ENCODE measurements around the gene TMBIM4.
"Not testable (repeated sequence)": the region's sequence is repeated elsewhere in the genome, so short reads cannot be mapped to it uniquely, and the experiment has no call there.

TMBIM4 gene, protein sequence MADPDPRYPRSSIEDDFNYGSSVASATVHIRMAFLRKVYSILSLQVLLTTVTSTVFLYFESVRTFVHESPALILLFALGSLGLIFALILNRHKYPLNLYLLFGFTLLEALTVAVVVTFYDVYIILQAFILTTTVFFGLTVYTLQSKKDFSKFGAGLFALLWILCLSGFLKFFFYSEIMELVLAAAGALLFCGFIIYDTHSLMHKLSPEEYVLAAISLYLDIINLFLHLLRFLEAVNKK

GRCh38 chr12:66169221-66170170 is at the start of gene TMBIM4:
TMBIM4 (minus strand) TSS chr12:66169996; CDS start chr12:66169951, 45 bp downstream.
- DNase-seq: peak; percentile 91

DNA sequence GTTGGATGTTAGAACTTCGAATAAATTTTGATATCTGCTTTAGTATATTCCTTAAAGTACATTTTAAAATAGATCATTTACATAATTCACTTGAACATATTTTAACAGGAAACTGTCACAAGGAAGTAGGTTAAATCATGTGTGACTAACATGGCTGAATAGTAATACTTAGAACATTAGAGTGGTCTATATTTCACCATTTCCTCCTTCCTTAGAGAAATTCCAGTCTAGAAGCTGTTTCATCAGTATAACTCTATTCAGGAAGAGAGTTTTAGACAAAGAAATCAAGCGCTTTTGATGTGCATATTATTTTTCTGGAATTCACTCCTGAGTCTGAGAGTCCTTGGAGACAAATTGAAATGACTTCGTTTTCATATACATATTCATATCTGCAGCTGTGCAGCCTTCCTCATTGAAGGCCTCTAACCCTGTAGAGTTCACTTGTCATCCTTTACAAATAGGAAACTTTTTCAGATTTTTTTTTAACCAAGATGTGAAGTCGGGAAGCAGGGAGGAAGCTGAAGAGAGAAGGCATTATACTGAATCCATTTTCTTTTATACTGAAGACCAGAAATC is 47.6 kb upstream of the TMBIM4 start:
- no peak for DNase-seq

DNA sequence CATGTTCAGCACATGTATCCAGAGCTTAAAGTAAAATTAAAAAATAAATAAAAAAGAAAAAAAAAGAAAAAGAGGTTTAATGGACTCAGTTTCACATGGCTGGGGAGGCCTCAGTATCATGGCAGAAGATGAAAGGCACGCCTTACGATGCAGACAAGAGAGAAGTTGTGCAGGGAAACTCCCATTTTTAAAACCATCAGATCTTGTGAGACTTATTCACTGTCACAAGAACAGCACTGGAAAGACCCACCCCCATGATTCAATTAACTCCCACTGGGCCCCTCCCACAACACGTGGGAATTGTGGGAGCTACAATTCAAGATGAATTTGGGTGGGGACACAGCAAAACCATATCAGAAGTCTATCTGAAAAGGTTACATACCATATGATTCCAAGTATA is 43.2 kb upstream of the TMBIM4 start:
- DNase-seq: not testable (repeated sequence)

DNA sequence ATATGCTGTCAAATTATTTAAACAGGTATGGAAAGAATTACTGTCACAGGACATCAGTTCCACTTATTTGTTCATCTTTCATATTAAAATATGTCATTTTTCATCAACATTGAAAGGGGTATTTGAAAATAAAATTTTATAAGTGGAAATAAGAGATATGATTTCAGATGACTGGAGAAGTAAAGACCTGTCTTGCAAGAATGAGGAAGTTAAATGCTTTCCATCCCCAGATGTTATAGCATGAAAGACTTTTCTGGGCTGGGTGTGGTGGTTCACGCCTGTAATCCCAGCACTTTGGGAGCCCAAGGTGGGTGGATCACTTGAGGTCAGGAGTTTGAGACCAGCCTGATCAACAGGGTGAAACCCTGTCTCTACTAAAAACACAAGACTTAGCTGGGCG is 41.8 kb upstream of the TMBIM4 start:
- not testable (repeated sequence) for DNase-seq

DNA sequence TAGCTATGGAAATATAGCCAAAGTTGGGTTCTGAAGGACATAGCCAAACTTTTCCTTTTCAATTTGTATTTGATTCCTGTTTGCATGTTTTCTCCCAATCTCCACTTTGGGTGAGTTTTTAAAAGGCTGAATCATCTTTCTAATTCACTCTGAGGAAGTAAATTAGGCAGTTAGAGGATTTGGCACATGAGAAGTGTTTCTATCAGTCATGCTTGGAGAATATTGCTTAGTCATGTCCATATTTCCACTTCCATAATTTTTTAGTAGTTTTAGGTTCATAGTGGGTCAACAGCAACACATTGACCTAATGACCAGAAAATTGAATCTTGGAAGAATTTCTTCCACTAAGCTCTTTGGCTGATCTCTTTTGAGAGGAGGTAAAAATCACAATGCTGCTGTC is 41.0 kb upstream of the TMBIM4 start:
- no peak for DNase-seq

DNA sequence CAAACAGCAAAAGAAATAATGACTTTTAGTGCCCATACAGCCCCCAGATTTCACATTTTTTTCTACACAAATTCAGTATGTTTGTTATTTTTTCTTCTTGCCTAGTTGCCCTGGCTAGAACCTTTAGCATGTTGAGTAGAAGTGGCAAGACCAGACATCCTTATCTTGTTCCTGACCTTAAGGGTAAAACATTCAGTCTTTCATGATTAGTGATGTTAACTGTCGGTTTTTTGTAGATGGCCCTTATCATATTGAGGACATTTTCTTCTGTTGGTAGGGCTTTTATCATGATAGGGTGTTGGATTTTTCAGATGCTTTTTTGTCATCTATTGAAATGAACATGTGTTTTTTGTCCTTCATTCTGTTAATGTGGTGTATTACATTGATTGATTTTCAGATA is 36.3 kb upstream of the TMBIM4 start:
- no peak for DNase-seq

GRCh38 chr12:66203820-66204219 is 34.0 kb upstream of the TMBIM4 start:
- no peak for DNase-seq

DNA sequence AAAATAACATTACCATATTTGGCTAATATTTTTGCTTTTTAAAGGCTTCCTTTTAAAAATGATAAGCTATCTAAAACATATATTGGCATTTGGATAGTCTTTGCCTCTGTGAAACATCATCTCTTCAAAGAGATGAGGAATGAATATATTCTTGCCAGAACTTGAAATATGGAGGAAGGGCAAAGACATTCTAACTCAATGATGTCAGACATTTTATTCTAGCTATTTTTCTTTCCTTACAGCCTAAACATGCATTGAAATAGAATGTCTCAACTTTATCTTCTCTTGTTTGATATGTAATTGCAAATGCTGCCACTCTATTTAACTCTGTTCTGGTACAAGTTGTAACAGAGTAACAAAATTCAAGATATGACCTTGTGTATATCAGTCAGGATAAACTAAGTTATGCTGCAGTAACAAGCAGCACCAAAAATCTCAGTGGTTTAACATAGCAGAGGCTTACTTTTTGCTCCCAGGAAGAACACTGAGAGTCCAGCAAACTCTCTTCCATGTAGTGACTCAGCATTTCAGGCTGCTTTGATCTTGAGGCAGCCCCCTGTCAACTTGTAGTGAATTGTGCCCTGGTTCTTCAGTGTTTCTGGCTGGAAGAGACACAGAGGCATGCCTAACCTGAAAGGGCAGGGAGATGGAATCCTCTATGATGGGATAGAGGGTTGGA is 30.2 kb upstream of the TMBIM4 start:
- no peak for DNase-seq

- no peak for DNase-seq
Measured at GRCh38 chr12:66199141-66199540, 29.3 kb upstream of the TMBIM4 start.

DNA sequence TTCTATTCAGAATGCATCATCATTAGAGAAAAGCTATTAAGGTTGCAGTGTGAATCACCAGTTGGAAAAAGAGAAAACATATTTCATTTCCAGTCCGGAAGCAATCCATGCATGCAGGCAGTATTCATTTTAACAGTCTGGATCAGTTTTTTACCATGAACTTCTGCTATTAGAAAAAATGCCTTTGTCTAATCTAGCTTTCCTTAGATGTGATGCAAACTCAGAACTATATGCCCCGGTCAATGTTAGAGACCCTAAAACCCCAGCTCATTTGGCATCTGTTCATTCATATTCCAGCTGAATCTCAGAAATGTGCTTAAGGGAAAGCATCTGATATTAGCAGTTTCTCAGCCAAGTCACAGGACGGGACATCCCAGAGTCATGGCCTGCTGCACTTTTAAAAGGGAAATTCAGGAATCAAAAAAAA is 27.7 kb upstream of the TMBIM4 start:
- DNase-seq: no peak

GRCh38 chr12:66196806-66197205 is 27.0 kb upstream of the TMBIM4 start:
- DNase-seq: no peak

DNA sequence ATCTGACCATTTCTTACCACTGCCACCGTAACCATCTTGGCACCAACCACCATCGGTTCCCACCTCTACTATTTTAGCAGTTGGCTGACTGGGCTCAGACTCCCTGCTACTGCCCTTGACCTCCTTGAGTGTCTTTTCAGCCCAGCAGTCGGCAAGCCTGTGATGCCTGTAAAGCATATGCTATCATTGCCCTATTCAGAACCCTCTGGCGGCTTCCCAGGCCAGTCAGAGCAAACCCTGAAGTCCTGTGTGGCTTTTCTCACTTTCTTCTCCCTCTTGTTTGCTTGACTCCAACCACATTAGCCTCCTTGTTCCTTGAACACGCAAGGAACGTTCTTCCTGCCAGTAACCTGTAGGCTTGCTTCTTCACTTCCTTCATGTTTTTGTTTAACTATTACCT is 25.4 kb upstream of the TMBIM4 start:
- no peak for DNase-seq

- no peak for DNase-seq
Measured at GRCh38 chr12:66194122-66194521, 24.3 kb upstream of the TMBIM4 start.

DNA sequence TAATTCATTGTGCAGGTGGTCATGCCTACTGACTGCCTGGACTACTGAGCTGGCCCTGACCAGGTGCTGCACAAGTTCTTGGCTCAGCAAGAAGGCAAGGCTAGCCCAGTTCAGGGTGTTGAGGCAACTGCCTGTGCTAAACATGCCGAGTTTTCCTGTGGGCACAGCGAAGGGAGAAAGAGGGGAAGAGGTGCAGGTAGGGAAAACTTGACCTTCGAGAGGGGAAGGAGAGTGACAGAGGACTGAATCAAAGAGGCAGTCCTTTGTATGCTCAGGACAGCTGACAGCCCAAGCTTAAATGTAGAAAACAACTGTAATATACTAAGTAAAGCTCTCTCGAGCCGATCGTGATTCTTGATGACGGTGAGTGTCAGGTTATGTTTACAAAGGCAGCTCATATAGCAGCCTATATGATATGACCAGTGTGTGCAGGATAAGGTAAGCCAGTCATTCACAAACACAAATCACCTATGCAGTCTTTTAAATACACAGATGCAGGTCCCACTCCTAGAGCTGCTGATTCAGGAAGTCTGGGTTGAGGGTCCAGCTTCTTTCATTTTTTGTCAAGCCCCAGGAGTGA is 21.8 kb upstream of the TMBIM4 start:
- peak; percentile 14 for DNase-seq

DNA sequence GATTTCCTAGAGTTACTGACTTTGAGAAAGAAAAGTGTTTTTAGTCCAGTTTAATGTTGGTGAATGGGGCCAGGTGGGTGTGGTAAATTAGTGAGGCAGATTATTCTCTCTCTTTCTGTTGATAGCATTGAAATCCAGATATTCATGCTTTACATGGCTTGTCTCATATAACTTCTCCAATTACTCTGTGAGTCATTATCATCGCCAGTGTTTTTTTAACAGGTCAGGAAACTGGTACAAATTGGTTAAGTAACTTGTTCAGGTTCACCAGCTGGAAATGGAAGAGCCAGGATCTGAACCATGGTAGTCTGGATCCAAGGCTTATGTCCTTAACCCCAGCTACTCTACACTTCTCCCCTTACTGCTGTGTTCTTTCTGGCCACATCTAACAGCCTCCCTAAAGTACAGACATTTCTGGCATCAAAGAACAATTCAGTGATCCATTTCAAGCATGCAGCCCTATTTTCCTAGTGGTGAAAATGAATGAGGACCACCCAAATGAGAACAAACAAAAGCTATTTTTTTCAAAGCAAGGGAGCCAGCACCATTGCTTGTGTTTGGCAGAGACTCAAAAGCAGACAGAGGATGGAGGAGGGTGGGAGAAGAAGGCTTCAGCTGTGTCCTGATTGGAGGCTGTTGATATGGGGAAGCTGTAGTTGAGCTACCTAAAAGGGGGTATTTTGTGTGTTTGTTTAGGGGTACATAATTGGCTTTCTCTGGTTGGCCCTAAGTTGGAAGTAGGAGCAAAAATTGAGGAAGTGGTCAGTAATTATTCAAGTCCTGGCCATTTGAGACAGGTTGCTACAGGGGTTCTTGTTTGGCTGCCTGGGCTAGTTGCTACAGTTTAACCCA is 20.9 kb upstream of the TMBIM4 start:
- DNase-seq: no peak

DNA sequence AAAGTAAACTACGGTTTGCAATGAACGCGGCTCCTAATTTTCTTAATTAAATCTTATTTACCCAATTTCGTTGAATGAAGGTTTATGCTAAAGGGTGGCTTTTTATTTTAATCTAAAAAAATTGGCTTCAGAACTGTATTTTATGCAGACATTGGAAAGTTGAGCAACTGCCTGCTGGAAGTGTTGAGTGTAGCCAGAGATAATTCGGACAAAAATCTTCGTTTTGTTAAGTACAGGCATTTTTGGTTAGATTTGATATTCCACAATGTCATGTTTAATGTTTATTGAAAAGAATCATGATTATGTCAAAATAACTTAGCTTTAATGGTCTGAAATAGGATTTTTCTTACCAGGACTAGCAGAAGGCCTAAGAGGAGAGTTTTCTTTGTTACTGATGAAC is 20.1 kb upstream of the TMBIM4 start:
- no peak for DNase-seq

- no peak for DNase-seq
Measured at GRCh38 chr12:66189486-66189843, 19.7 kb upstream of the TMBIM4 start.

GRCh38 chr12:66188584-66189485 is 19.0 kb upstream of the TMBIM4 start, which contains the start of gene IRAK3:
IRAK3 (plus strand) TSS chr12:66189214; CDS start chr12:66189300, 86 bp downstream.
- peak; percentile 46 for DNase-seq

DNA sequence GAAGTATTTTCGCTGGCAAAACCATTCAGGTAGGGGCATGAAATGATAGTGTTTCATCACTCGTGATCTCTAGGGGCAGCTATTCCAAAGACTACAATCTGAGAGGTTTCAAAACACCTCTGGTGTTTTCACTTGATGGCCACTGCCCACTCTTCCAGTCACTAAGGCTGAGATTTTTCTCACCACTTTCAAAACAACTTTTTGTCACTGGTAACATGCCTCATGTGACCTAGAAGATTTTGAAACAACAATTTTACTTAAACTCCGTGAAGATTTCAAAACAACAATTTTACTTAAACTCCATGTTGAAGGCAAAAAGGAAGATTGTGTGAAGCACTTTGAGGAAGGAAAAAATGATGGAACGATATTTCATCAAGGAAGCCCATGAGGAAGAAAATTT is 18.0 kb upstream of the TMBIM4 start:
- DNase-seq: no peak

DNA sequence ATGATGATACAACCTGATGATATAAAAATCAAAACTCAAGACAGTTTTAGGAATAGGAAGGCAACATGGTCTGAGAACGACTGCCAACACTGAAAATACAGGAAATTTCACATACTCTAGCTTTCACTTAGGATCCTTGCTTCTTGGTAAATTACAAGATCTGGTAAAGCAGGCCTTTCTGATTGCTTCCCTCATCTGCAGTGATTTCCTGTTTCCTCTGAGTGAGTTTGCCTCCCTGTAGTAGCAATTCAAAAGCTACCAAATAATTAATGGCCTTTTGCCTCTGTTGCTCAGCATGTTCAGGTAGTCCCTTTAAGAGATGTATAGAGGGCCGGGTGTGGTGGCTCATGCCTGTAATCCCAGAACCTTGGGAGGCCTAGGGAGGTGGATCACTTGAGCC is 17.2 kb upstream of the TMBIM4 start:
- no peak for DNase-seq

- DNase-seq: not testable (repeated sequence)
Measured at GRCh38 chr12:66184822-66185221, 15.0 kb upstream of the TMBIM4 start.
